SH-SY5Y (cell line): Measurements from ENCODE around the gene AOAH.

Source experiments
- GATA2 ChIP-seq: IDR thresholded peaks from 2 replicates; pipeline ENCODE4 v1.6.1; 2011; ENCODE audit warnings: mild to moderate bottlenecking, low read depth, low read length
- GATA3 ChIP-seq: IDR thresholded peaks from 2 replicates; pipeline ENCODE4 v1.6.1; 2011; ENCODE audit warnings: low read depth, mild to moderate bottlenecking, low read length, moderate library complexity

DNA sequence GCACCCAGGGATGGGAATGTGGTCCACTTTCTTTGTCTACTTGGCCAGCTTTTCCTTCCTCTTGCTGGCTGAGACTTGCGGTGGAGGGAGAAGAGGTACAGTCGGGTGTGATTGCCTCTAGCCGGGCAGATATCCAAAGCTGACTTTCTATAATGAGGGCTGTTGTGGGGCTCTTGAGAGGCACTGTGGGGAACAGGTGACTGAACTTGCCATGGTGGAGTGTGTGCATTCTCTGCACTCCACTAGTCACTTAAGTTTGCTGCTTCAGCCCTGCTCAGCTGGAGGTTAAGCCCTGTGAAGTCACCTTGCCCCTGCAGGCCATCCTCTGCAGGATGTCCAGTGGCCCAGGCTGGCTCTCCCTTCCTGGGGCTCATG lies 116.6 kb downstream of the AOAH start:
- TF ChIP-seq GATA3 (no peak), GATA2 (no peak)
